ENCODE data around the gene GPC4. TPM values are rescaled to one million over a fixed set of nuclear protein-coding genes. Genes with fewer than 3 reads are reported as not detected.
A peak's percentile ranks its signal among the peaks of the same experiment; 100 is the strongest.
"Not testable (repeated sequence)": the region's sequence is repeated elsewhere in the genome, so short reads cannot be mapped to it uniquely, and the experiment has no call there.

The GPC4 gene
- polyA plus RNA-seq, 4 donors: 1.3 to 15.3 (median 6.1) TPM

- Histone ChIP-seq H3K9me3 (ENCODE audit: control insufficient read depth in 2 of 2, insufficient read depth in 1 of 2, low read depth in 1 of 2, low read length in 1 of 2) (no peaks in the 10 kb centered on the region), H3K36me3 (ENCODE audit: control insufficient read depth in 3 of 3, insufficient read depth in 2 of 3, low read depth in 1 of 3, low read length in 3 of 3) (peaks cover 0 to 5% (median 0%) of the 10 kb centered on the region in 3 donors), H3K27me3 (ENCODE audit: control insufficient read depth in 3 of 3, insufficient read depth in 3 of 3, low read length in 3 of 3) (no peaks in the 10 kb centered on the region), H3K27ac (ENCODE audit: low read depth in 1 of 3, low read length in 2 of 3) (no peak overlapping the region), H3K4me3 (ENCODE audit: low read depth in 1 of 3, low read length in 3 of 3) (no peak overlapping the region), H3K4me1 (ENCODE audit: control insufficient read depth in 3 of 3, insufficient read depth in 2 of 3, low read depth in 1 of 3, low read length in 2 of 3) (no peaks in the 10 kb centered on the region)
- FAIRE-seq (no peak), DNase-seq (no peak)
- 85 to 94% (median 91%) methylated on average over 10 of the region's 10 CpGs for WGBS, 3 donors
Observed at GRCh38 chrX:133302775-133303445, 112.4 kb downstream of the GPC4 start.

GRCh38 chrX:133300591-133300990 is 114.7 kb downstream of the GPC4 start:
- no peaks in the 10 kb centered on the region for H3K4me1 ChIP-seq (ENCODE audit: control insufficient read depth in 3 of 3, insufficient read depth in 2 of 3, low read depth in 1 of 3, low read length in 2 of 3)
- H3K4me3 ChIP-seq (ENCODE audit: low read depth in 1 of 3, low read length in 3 of 3): no peak overlapping the region
- no peak overlapping the region for H3K27ac ChIP-seq (ENCODE audit: low read depth in 1 of 3, low read length in 2 of 3)
- H3K9me3 ChIP-seq (ENCODE audit: control insufficient read depth in 2 of 2, insufficient read depth in 1 of 2, low read depth in 1 of 2, low read length in 1 of 2): no peaks in the 10 kb centered on the region
- DNase-seq (no peak), FAIRE-seq (no peak)
- H3K27me3 ChIP-seq (ENCODE audit: control insufficient read depth in 3 of 3, insufficient read depth in 3 of 3, low read length in 3 of 3): no peaks in the 10 kb centered on the region
- peaks cover 0 to 5% (median 0%) of the 10 kb centered on the region in 3 donors for H3K36me3 ChIP-seq (ENCODE audit: control insufficient read depth in 3 of 3, insufficient read depth in 2 of 3, low read depth in 1 of 3, low read length in 3 of 3)

GRCh38 chrX:133297284-133297683 is 118.0 kb downstream of the GPC4 start:
- FAIRE-seq: no peak
- 55 to 83% (median 80%) methylated on average over 1 of the region's 1 CpG for WGBS, 3 donors

GRCh38 chrX:133294126-133294525 is 121.2 kb downstream of the GPC4 start:
- FAIRE-seq (no peak), DNase-seq (no peak)
- Histone ChIP-seq H3K4me3 (ENCODE audit: low read depth in 1 of 3, low read length in 3 of 3) (no peak overlapping the region), H3K4me1 (ENCODE audit: control insufficient read depth in 3 of 3, insufficient read depth in 2 of 3, low read depth in 1 of 3, low read length in 2 of 3) (no peaks in the 10 kb centered on the region), H3K27ac (ENCODE audit: low read depth in 1 of 3, low read length in 2 of 3) (no peak overlapping the region), H3K9me3 (ENCODE audit: control insufficient read depth in 2 of 2, insufficient read depth in 1 of 2, low read depth in 1 of 2, low read length in 1 of 2) (no peaks in the 10 kb centered on the region), H3K27me3 (ENCODE audit: control insufficient read depth in 3 of 3, insufficient read depth in 3 of 3, low read length in 3 of 3) (no peaks in the 10 kb centered on the region), H3K36me3 (ENCODE audit: control insufficient read depth in 3 of 3, insufficient read depth in 2 of 3, low read depth in 1 of 3, low read length in 3 of 3) (no peaks in the 10 kb centered on the region)
- WGBS, 3 donors: 50 to 62% (median 50%) methylated on average over 1 of the region's 1 CpG

More at GRCh38 chrX:133297284-133297683, 118.0 kb downstream of the GPC4 start:
- Histone ChIP-seq H3K27me3 (ENCODE audit: control insufficient read depth in 3 of 3, insufficient read depth in 3 of 3, low read length in 3 of 3) (no peaks in the 10 kb centered on the region), H3K27ac (ENCODE audit: low read depth in 1 of 3, low read length in 2 of 3) (no peak overlapping the region), H3K36me3 (ENCODE audit: control insufficient read depth in 3 of 3, insufficient read depth in 2 of 3, low read depth in 1 of 3, low read length in 3 of 3) (no peaks in the 10 kb centered on the region), H3K9me3 (ENCODE audit: control insufficient read depth in 2 of 2, insufficient read depth in 1 of 2, low read depth in 1 of 2, low read length in 1 of 2) (no peaks in the 10 kb centered on the region), H3K4me3 (ENCODE audit: low read depth in 1 of 3, low read length in 3 of 3) (no peak overlapping the region), H3K4me1 (ENCODE audit: control insufficient read depth in 3 of 3, insufficient read depth in 2 of 3, low read depth in 1 of 3, low read length in 2 of 3) (no peaks in the 10 kb centered on the region)
- no peak for DNase-seq

- H3K27me3 ChIP-seq (ENCODE audit: control insufficient read depth in 3 of 3, insufficient read depth in 3 of 3, low read length in 3 of 3): no peaks in the 10 kb centered on the region
- 75 to 98% (median 94%) methylated on average over 4 of the region's 4 CpGs for WGBS, 3 donors
- H3K4me1 ChIP-seq (ENCODE audit: control insufficient read depth in 3 of 3, insufficient read depth in 2 of 3, low read depth in 1 of 3, low read length in 2 of 3): no peaks in the 10 kb centered on the region
- no peak overlapping the region for H3K27ac ChIP-seq (ENCODE audit: low read depth in 1 of 3, low read length in 2 of 3)
- no peak for FAIRE-seq
- no peak for DNase-seq
- no peaks in the 10 kb centered on the region for H3K36me3 ChIP-seq (ENCODE audit: control insufficient read depth in 3 of 3, insufficient read depth in 2 of 3, low read depth in 1 of 3, low read length in 3 of 3)
- H3K4me3 ChIP-seq (ENCODE audit: low read depth in 1 of 3, low read length in 3 of 3): no peak overlapping the region
- H3K9me3 ChIP-seq (ENCODE audit: control insufficient read depth in 2 of 2, insufficient read depth in 1 of 2, low read depth in 1 of 2, low read length in 1 of 2): no peaks in the 10 kb centered on the region
Observed at GRCh38 chrX:133290076-133290475, 125.2 kb downstream of the GPC4 start.

GRCh38 chrX:133287860-133288259 is 127.4 kb downstream of the GPC4 start:
- no peaks in the 10 kb centered on the region for H3K4me1 ChIP-seq (ENCODE audit: control insufficient read depth in 3 of 3, insufficient read depth in 2 of 3, low read depth in 1 of 3, low read length in 2 of 3)
- no peaks in the 10 kb centered on the region for H3K36me3 ChIP-seq (ENCODE audit: control insufficient read depth in 3 of 3, insufficient read depth in 2 of 3, low read depth in 1 of 3, low read length in 3 of 3)
- no peak for FAIRE-seq
- H3K9me3 ChIP-seq (ENCODE audit: control insufficient read depth in 2 of 2, insufficient read depth in 1 of 2, low read depth in 1 of 2, low read length in 1 of 2): no peaks in the 10 kb centered on the region
- no peak overlapping the region for H3K27ac ChIP-seq (ENCODE audit: low read depth in 1 of 3, low read length in 2 of 3)
- no peaks in the 10 kb centered on the region for H3K27me3 ChIP-seq (ENCODE audit: control insufficient read depth in 3 of 3, insufficient read depth in 3 of 3, low read length in 3 of 3)
- H3K4me3 ChIP-seq (ENCODE audit: low read depth in 1 of 3, low read length in 3 of 3): no peak overlapping the region
- WGBS, 3 donors: 56 to 87% (median 80%) methylated on average over 1 of the region's 1 CpG
- no peak for DNase-seq

GRCh38 chrX:133285341-133285740 is 129.9 kb downstream of the GPC4 start:
- no peak for DNase-seq
- H3K36me3 ChIP-seq (ENCODE audit: control insufficient read depth in 3 of 3, insufficient read depth in 2 of 3, low read depth in 1 of 3, low read length in 3 of 3): no peaks in the 10 kb centered on the region
- WGBS, 3 donors: 84 to 90% (median 89%) methylated on average over 6 of the region's 6 CpGs
- H3K27ac ChIP-seq (ENCODE audit: low read depth in 1 of 3, low read length in 2 of 3): no peak overlapping the region
- no peaks in the 10 kb centered on the region for H3K27me3 ChIP-seq (ENCODE audit: control insufficient read depth in 3 of 3, insufficient read depth in 3 of 3, low read length in 3 of 3)
- no peaks in the 10 kb centered on the region for H3K9me3 ChIP-seq (ENCODE audit: control insufficient read depth in 2 of 2, insufficient read depth in 1 of 2, low read depth in 1 of 2, low read length in 1 of 2)
- no peak overlapping the region for H3K4me3 ChIP-seq (ENCODE audit: low read depth in 1 of 3, low read length in 3 of 3)
- FAIRE-seq: no peak
- no peaks in the 10 kb centered on the region for H3K4me1 ChIP-seq (ENCODE audit: control insufficient read depth in 3 of 3, insufficient read depth in 2 of 3, low read depth in 1 of 3, low read length in 2 of 3)

- not testable (repeated sequence) for H3K27ac ChIP-seq (ENCODE audit: low read depth in 1 of 3, low read length in 2 of 3); H3K36me3 ChIP-seq (ENCODE audit: control insufficient read depth in 3 of 3, insufficient read depth in 2 of 3, low read depth in 1 of 3, low read length in 3 of 3); FAIRE-seq; H3K9me3 ChIP-seq (ENCODE audit: control insufficient read depth in 2 of 2, insufficient read depth in 1 of 2, low read depth in 1 of 2, low read length in 1 of 2); H3K4me1 ChIP-seq (ENCODE audit: control insufficient read depth in 3 of 3, insufficient read depth in 2 of 3, low read depth in 1 of 3, low read length in 2 of 3); H3K27me3 ChIP-seq (ENCODE audit: control insufficient read depth in 3 of 3, insufficient read depth in 3 of 3, low read length in 3 of 3); H3K4me3 ChIP-seq (ENCODE audit: low read depth in 1 of 3, low read length in 3 of 3)
- peak; percentile 1 to 38 for DNase-seq
- 60 to 78% (median 77%) methylated on average over 8 to 9 of the region's 9 CpGs for WGBS, 3 donors
Observed at GRCh38 chrX:133279112-133279730, 136.1 kb downstream of the GPC4 start.

- WGBS, 3 donors: 75 to 92% (median 78%) methylated on average over 4 of the region's 4 CpGs
- Histone ChIP-seq H3K27me3 (ENCODE audit: control insufficient read depth in 3 of 3, insufficient read depth in 3 of 3, low read length in 3 of 3) (no peaks in the 10 kb centered on the region), H3K4me3 (ENCODE audit: low read depth in 1 of 3, low read length in 3 of 3) (no peak overlapping the region), H3K4me1 (ENCODE audit: control insufficient read depth in 3 of 3, insufficient read depth in 2 of 3, low read depth in 1 of 3, low read length in 2 of 3) (no peaks in the 10 kb centered on the region), H3K36me3 (ENCODE audit: control insufficient read depth in 3 of 3, insufficient read depth in 2 of 3, low read depth in 1 of 3, low read length in 3 of 3) (no peaks in the 10 kb centered on the region), H3K27ac (ENCODE audit: low read depth in 1 of 3, low read length in 2 of 3) (no peak overlapping the region), H3K9me3 (ENCODE audit: control insufficient read depth in 2 of 2, insufficient read depth in 1 of 2, low read depth in 1 of 2, low read length in 1 of 2) (no peaks in the 10 kb centered on the region)
- DNase-seq (no peak), FAIRE-seq (no peak)
Observed at GRCh38 chrX:133273180-133273579, 142.1 kb downstream of the GPC4 start.

All from small intestine (tissue), 7 donors.